SK-N-MC (cell line): ENCODE measurements around the gene TSEN2.

ENCODE experiments used
- EZH2 ChIP-seq: fragments of 200-600 bp; sonication (generic); IDR thresholded peaks from one replicate; pipeline ENCODE4 v1.6.1; 2017; ENCODE audit warnings: antibody characterized with exemption
- FOXP2 ChIP-seq: optimal IDR thresholded peaks from 2 replicates; pipeline ENCODE3; 2011; ENCODE audit warnings: mild to moderate bottlenecking, moderate library complexity; ENCODE audit not compliant: insufficient read depth; ENCODE audit errors: extremely low read length, control extremely low read depth
- POLR2AphosphoS5 ChIP-seq: IDR thresholded peaks from 2 replicates; pipeline ENCODE4 v1.6.1; 2012; ENCODE audit warnings: mild to moderate bottlenecking, low read depth, low read length, borderline replicate concordance

- TF ChIP-seq EZH2, result no peak
- no peak for TF ChIP-seq POLR2AphosphoS5
- TF ChIP-seq FOXP2, result no peak
These were observed 75.2 kb downstream of the TSEN2 start for GRCh38 chr3:12559520-12559919.
